ENCODE data around the gene RPS21.

Gene RPS21

GRCh38 chr20:62378215-62378614 is 8.7 kb upstream of the RPS21 start:
- DNase-seq (ENCODE audit: low spot score) = no peak

GRCh38 chr20:62381202-62381797 is 5.6 kb upstream of the RPS21 start:
- no peak for DNase-seq (ENCODE audit: low spot score)

- DNase-seq (ENCODE audit: low spot score) = no peak
Observed at GRCh38 chr20:62381842-62382241, 5.1 kb upstream of the RPS21 start.

GRCh38 chr20:62382306-62383198 is 4.4 kb upstream of the RPS21 start:
- DNase-seq (ENCODE audit: low spot score) = peak; percentile 78

GRCh38 chr20:62387219-62387913 is 463 bp downstream of the RPS21 start:
- DNase-seq (ENCODE audit: low spot score) = no peak

- DNase-seq (ENCODE audit: low spot score) = no peak
Observed at GRCh38 chr20:62387933-62388635, 1.2 kb downstream of the RPS21 start.

- DNase-seq (ENCODE audit: low spot score) = no peak
Observed at GRCh38 chr20:62388839-62389600, 2.1 kb downstream of the RPS21 start.

GRCh38 chr20:62389601-62390087 is 2.7 kb downstream of the RPS21 start:
- no peak for DNase-seq (ENCODE audit: low spot score)

- no peak for DNase-seq (ENCODE audit: low spot score)
Observed at GRCh38 chr20:62390317-62391164, 3.6 kb downstream of the RPS21 start.

GRCh38 chr20:62391165-62392076 is 4.5 kb downstream of the RPS21 start:
- DNase-seq (ENCODE audit: low spot score) = no peak

GRCh38 chr20:62392077-62392418 is 5.1 kb downstream of the RPS21 start:
- DNase-seq (ENCODE audit: low spot score) = no peak

GRCh38 chr20:62392621-62393334 is 5.9 kb downstream of the RPS21 start:
- no peak for DNase-seq (ENCODE audit: low spot score)

GRCh38 chr20:62393335-62393665 is 6.4 kb downstream of the RPS21 start:
- no peak for DNase-seq (ENCODE audit: low spot score)

GRCh38 chr20:62393830-62394229 is 6.9 kb downstream of the RPS21 start:
- no peak for DNase-seq (ENCODE audit: low spot score)

- no peak for DNase-seq (ENCODE audit: low spot score)
Observed at GRCh38 chr20:62394248-62395245, 7.6 kb downstream of the RPS21 start.

GRCh38 chr20:62395311-62396242 is 8.7 kb downstream of the RPS21 start:
- no peak for DNase-seq (ENCODE audit: low spot score)
